ENCODE data around the gene SHISA5. TPM values are rescaled to one million over a fixed set of nuclear protein-coding genes. Genes with fewer than 3 reads are reported as not detected.

Gene SHISA5
- total RNA-seq, 3 donors from 2014 or later (not counting 1 experiment from before 2014, with no cell fraction given) = 211 to 237 (median 218) TPM

DNA sequence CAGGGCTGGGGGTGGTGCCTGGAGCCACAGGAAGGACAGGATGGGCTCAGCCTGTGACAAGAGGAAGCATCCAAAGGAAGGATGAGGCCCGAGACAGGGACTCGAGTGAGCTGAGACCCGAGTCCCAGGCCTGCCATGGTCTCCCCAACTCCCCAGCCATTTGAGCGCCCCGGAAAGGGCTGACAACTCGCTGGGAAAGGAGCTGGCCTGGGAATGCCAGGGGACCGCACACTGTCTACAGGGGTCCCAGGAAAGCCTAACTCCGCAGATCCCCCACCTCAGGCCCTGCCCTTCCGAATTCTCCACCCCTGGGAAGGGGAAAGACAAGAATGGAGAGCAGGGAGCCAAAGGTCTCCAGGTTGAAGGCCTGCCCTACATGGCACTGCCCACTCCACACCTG, 21.0 kb upstream of the SHISA5 start:
- Mint-ChIP-seq H3K27ac (no peak overlapping the region), H3K36me3 (no peaks in the 10 kb centered on the region), H3K4me1 (peaks cover under 1 to 1% of the 10 kb centered on the region in 2 donors), H3K4me3 (no peak overlapping the region), H3K9me3 (no peaks in the 10 kb centered on the region), H3K27me3 (ENCODE audit: low read depth in 2 of 2) (no peaks in the 10 kb centered on the region)
- no peak for DNase-seq
- Histone ChIP-seq H3K27ac (ENCODE audit: low read length) (no peak overlapping the region), H3K4me1 (ENCODE audit: control insufficient read depth, insufficient read depth, low read length) (peaks cover 7% of the 10 kb centered on the region), H3K4me3 (ENCODE audit: low read length) (no peak overlapping the region), H3K27me3 (ENCODE audit: control insufficient read depth, insufficient read depth, low read length) (no peaks in the 10 kb centered on the region), H3K9me3 (ENCODE audit: control insufficient read depth, insufficient read depth, low read length) (no peaks in the 10 kb centered on the region), H3K36me3 (ENCODE audit: control insufficient read depth, insufficient read depth, low read length) (no peaks in the 10 kb centered on the region)
- ATAC-seq = no peak
- WGBS (ENCODE audit: insufficient coverage) = 83% methylated on average over 9 of the region's 9 CpGs
- intact Hi-C loops (cut with micrococcal nuclease) = no loop called here
- TF ChIP-seq, protein P1, sequence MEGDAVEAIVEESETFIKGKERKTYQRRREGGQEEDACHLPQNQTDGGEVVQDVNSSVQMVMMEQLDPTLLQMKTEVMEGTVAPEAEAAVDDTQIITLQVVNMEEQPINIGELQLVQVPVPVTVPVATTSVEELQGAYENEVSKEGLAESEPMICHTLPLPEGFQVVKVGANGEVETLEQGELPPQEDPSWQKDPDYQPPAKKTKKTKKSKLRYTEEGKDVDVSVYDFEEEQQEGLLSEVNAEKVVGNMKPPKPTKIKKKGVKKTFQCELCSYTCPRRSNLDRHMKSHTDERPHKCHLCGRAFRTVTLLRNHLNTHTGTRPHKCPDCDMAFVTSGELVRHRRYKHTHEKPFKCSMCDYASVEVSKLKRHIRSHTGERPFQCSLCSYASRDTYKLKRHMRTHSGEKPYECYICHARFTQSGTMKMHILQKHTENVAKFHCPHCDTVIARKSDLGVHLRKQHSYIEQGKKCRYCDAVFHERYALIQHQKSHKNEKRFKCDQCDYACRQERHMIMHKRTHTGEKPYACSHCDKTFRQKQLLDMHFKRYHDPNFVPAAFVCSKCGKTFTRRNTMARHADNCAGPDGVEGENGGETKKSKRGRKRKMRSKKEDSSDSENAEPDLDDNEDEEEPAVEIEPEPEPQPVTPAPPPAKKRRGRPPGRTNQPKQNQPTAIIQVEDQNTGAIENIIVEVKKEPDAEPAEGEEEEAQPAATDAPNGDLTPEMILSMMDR (IDR thresholded peaks at IDR 0.05) = no peak

DNA sequence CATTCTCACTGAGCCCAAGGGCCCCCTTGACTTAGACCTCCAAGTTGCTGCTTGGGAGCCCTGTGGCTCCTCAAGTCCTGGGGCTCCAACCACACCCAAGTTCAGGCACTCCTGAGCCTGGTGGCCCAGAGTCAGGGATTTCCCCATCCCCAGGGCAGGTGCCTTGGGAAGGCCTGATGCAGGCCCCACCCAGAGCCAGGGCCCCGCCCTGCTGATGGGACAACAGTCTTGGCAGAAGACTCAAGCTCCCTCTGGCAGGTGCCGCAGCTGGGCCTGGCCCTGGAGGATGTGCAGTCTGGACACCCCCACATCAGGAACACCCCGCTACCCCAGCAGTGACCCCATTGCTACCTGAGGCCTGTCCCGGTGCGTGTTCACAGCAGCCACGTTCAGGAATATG, 17.7 kb upstream of the SHISA5 start:
- peaks cover 38% of the 10 kb centered on the region for H3K4me1 ChIP-seq (ENCODE audit: control insufficient read depth, insufficient read depth, low read length)
- DNase-seq = no peak
- H3K27me3 Mint-ChIP-seq (ENCODE audit: low read depth in 2 of 2) = no peaks in the 10 kb centered on the region
- H3K27ac ChIP-seq (ENCODE audit: low read length) = no peak overlapping the region
- intact Hi-C loops (cut with micrococcal nuclease) = no loop called here
- peaks cover 11 to 20% of the 10 kb centered on the region in 2 donors for H3K4me1 Mint-ChIP-seq
- H3K9me3 Mint-ChIP-seq = no peaks in the 10 kb centered on the region
- no peak overlapping the region for H3K4me3 ChIP-seq (ENCODE audit: low read length)
- TF ChIP-seq, protein P1 (IDR thresholded peaks at IDR 0.05) = no peak
- H3K27me3 ChIP-seq (ENCODE audit: control insufficient read depth, insufficient read depth, low read length) = no peaks in the 10 kb centered on the region
- H3K27ac Mint-ChIP-seq = no peak overlapping the region
- no peaks in the 10 kb centered on the region for H3K36me3 ChIP-seq (ENCODE audit: control insufficient read depth, insufficient read depth, low read length)
- H3K4me3 Mint-ChIP-seq = no peak overlapping the region
- no peaks in the 10 kb centered on the region for H3K36me3 Mint-ChIP-seq
- WGBS (ENCODE audit: insufficient coverage) = 96% methylated on average over 6 of the region's 6 CpGs
- no peaks in the 10 kb centered on the region for H3K9me3 ChIP-seq (ENCODE audit: control insufficient read depth, insufficient read depth, low read length)
- no peak for ATAC-seq

DNA sequence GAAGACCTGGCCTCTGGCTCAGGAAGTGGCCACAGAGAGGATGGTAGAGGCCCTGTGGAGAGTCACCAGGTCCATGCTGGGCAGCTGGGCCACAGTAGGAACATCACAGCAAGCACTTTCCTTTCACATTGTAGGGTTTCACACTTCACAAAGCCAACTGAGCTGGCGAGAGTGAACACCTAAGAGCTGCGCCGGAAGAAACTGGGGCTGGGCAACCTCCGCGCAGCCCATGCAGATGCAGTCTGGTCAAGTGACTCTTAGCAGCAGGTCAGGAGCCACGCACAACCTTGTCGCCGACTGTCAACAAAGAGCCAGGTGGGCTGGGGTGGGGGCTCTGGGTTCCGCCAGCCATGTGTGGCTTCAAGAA, 15.3 kb upstream of the SHISA5 start:
- peaks cover 11 to 23% of the 10 kb centered on the region in 2 donors for H3K4me1 Mint-ChIP-seq
- Histone ChIP-seq H3K36me3 (ENCODE audit: control insufficient read depth, insufficient read depth, low read length) (no peaks in the 10 kb centered on the region), H3K9me3 (ENCODE audit: control insufficient read depth, insufficient read depth, low read length) (no peaks in the 10 kb centered on the region), H3K27me3 (ENCODE audit: control insufficient read depth, insufficient read depth, low read length) (no peaks in the 10 kb centered on the region), H3K27ac (ENCODE audit: low read length) (peak overlapping the region; percentile 47), H3K4me1 (ENCODE audit: control insufficient read depth, insufficient read depth, low read length) (peaks cover 58% of the 10 kb centered on the region), H3K4me3 (ENCODE audit: low read length) (no peak overlapping the region)
- 50% methylated on average over 9 of the region's 9 CpGs for WGBS (ENCODE audit: insufficient coverage)
- intact Hi-C loops (cut with micrococcal nuclease) = no loop called here
- no peaks in the 10 kb centered on the region for H3K27me3 Mint-ChIP-seq (ENCODE audit: low read depth in 2 of 2)
- peak overlapping the region; percentile 67 for H3K4me3 Mint-ChIP-seq
- no peak for DNase-seq
- peak overlapping the region; percentile 56 to 75 for H3K27ac Mint-ChIP-seq
- H3K36me3 Mint-ChIP-seq = no peaks in the 10 kb centered on the region
- TF ChIP-seq, protein P1 (IDR thresholded peaks at IDR 0.05) = no peak
- ATAC-seq = peak; percentile 48 to 85 (median 77)
- no peaks in the 10 kb centered on the region for H3K9me3 Mint-ChIP-seq

DNA sequence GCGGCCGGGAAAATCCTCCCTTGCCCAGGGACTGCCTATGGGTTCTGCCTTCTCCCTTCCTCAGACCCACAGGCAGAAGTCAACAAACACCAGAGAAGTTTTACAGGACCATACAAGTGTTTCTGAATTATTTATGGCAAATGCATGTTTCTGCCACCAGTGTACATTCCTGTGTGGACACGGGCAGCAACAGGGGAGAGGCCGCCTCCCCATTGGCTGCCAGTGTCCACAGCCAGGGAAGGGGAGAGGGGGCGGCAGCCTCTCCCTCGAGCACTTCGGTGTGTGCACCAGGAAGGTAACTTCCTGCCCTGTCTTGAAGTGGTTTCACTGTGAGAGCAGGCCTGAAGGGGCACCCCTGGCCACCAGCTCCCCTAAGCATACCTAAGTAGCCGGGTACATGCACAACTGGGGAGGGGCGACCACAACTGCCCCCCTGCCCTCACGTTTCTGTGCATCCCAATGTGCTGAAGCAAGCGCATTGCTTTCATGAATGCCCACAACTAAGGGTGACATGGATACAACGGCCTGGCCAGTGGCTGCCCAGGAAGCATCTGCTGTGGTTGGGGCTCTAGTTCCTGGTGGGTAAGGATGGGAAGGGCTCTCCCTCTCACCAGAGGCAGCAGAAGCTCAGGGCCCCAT, 14.8 kb upstream of the SHISA5 start:
- peak overlapping the region; percentile 47 for H3K27ac ChIP-seq (ENCODE audit: low read length)
- ATAC-seq (peak in 1 of 3 donors; percentile 20), DNase-seq (peak in 1 of 2 donors; percentile 41)
- intact Hi-C loops (cut with micrococcal nuclease) = no loop called here
- H3K27me3 Mint-ChIP-seq (ENCODE audit: low read depth in 2 of 2) = no peaks in the 10 kb centered on the region
- peaks cover 11 to 23% of the 10 kb centered on the region in 2 donors for H3K4me1 Mint-ChIP-seq
- no peaks in the 10 kb centered on the region for H3K36me3 Mint-ChIP-seq
- no peaks in the 10 kb centered on the region for H3K9me3 Mint-ChIP-seq
- 40% methylated on average over 12 of the region's 12 CpGs for WGBS (ENCODE audit: insufficient coverage)
- H3K36me3 ChIP-seq (ENCODE audit: control insufficient read depth, insufficient read depth, low read length) = no peaks in the 10 kb centered on the region
- peak overlapping the region; percentile 67 for H3K4me3 Mint-ChIP-seq
- peak overlapping the region; percentile 56 to 75 for H3K27ac Mint-ChIP-seq
- H3K9me3 ChIP-seq (ENCODE audit: control insufficient read depth, insufficient read depth, low read length) = no peaks in the 10 kb centered on the region
- peaks cover 60% of the 10 kb centered on the region for H3K4me1 ChIP-seq (ENCODE audit: control insufficient read depth, insufficient read depth, low read length)
- H3K27me3 ChIP-seq (ENCODE audit: control insufficient read depth, insufficient read depth, low read length) = no peaks in the 10 kb centered on the region
- no peak overlapping the region for H3K4me3 ChIP-seq (ENCODE audit: low read length)
- TF ChIP-seq, protein P1 (IDR thresholded peaks at IDR 0.05) = no peak
